ENCODE measurements around the gene MIOX. TPM values are rescaled to one million over a fixed set of nuclear protein-coding genes. Genes with fewer than 3 reads are reported as not detected.

MIOX gene
- total and polyA plus RNA-seq, 10 of the 15 experiments (the other 5 are each of a cell fraction or from before 2014, with no cell fraction given): 0.10 to 0.31 TPM; not detected in 8

DNA sequence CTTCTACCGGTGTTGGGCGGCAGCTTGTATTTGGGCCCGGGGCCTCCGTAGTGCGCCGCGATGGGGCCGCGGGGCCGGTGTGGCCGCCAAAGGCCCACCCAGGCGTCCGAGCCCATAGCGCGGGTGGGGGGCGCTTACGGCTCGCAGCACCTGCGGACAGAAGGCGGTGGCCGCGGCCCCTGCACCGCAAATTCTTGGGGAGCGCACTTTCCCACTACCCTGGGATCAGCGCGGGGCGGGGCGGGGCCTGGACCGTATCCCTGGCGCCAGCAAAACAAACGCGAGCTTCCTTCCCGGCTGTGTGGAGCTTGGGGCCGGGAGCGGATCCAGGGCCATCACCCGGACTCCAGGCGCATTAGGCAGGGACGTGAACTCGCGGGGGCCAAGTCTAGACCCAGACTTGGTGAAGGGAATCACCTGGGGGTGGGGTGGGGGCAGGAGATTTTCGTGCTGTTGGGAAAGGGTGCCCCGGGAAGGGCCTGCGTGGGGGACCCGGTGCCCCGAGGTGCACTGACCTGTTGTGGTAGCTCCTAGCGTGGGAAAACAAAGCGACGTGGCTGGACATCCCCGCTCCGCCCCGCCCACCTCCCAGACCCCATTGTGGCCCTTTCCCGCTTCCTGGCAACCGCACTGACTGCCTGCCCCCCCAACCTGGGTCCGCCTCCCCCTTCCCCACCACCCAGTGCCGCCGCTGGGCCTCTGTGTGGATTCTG, 45.5 kb downstream of the MIOX start:
- Histone ChIP-seq H3K4me2 (ENCODE audit: control insufficient read depth, insufficient read depth) (peak overlapping the region; percentile 71), H3K36me3 (ENCODE audit: control insufficient read depth in 2 of 2, insufficient read depth in 2 of 2, low read length in 1 of 2) (no peaks in the 10 kb centered on the region; a peak in 3 of 4 replicates), H3K4me3 (peak overlapping the region; percentile 78), H3K27me3 (replicated peaks in 1 of 2; ENCODE audit: control insufficient read depth in 2 of 2, insufficient read depth in 2 of 2, low read length in 1 of 2) (no peaks in the 10 kb centered on the region), H4K20me1 (ENCODE audit: control insufficient read depth, insufficient read depth) (no peaks in the 10 kb centered on the region), H3K9ac (ENCODE audit: control insufficient read depth, insufficient read depth, low read length) (peak overlapping the region; percentile 100), H3K27ac (ENCODE audit: control insufficient read depth, insufficient read depth) (peak overlapping the region; percentile 100), H3K4me1 (ENCODE audit: control insufficient read depth, insufficient read depth, low read length) (peaks cover 44% of the 10 kb centered on the region), H3K79me2 (ENCODE audit: control insufficient read depth, insufficient read depth, low read length) (peaks cover 54% of the 10 kb centered on the region), H3K9me3 (replicated peaks; ENCODE audit: control insufficient read depth, insufficient read depth, low read length) (no peaks in the 10 kb centered on the region), H2AFZ (ENCODE audit: control insufficient read depth, low read depth, low read length) (no peak overlapping the region)
- ChIA-PET RAD21 (ENCODE audit: unreplicated experiment) (interaction anchor here (0.5 to 1.8 kb wide), 6 partner anchors 9 to 89 kb away, joined by 3 to 4 read pairs (median 3); partner anchors contain the start of genes LMF2, NCAPH2 and SYCE3), CTCF (interaction anchor here (1.6 kb wide), 1 partner anchor 89 kb away, joined by 6 read pairs; no protein-coding TSS in a partner anchor), SMC1A (ENCODE audit: uncharacterized antibody, unreplicated experiment) (interaction anchor here (1.1 to 2.4 kb wide), 3 partner anchors 10 to 89 kb away, joined by 4 to 18 read pairs (median 5); partner anchors contain the start of gene NCAPH2), POLR2A (interaction anchor here (1.6 to 4.2 kb wide), 5 partner anchors 9 to 226 kb away, joined by 3 to 61 read pairs (median 8); partner anchors contain the start of genes LMF2, NCAPH2 and SYCE3)
- FAIRE-seq (no peak), DNase-seq (ENCODE audit: low read depth, low spot score) (no peak), ATAC-seq (peak; percentile 2)
- BruUV-seq (replicated peaks): TSS peak; percentile 29
- 0% methylated on average over 47 of the region's 56 CpGs for WGBS (ENCODE audit: insufficient coverage, insufficient replicate concordance, low lambda C conversion rate, missing lambda C conversion rate)
- intact Hi-C loops (cut with micrococcal nuclease; ENCODE audit: unreplicated experiment) (no loop called here), in situ Hi-C loops (cut with MboI) (loop anchor here (10.0 kb wide), 1 partner anchor 567 kb away; the partner anchor contains the start of gene PIM3)
- TF ChIP-seq TARDBP (IDR thresholded peaks at IDR 0.05; ENCODE audit: borderline replicate concordance) (no peak), SMARCA5 (IDR thresholded peaks at IDR 0.05) (no peak), ZBTB11 (CRISPR knock-in tag; IDR thresholded peaks at IDR 0.05) (0 out of 2 replicates have a peak, but pooled peaks have one; percentile 6), SP1 (IDR thresholded peaks at IDR 0.05; ENCODE audit: low read depth, low read length) (no peak), EED (IDR thresholded peaks at IDR 0.05; ENCODE audit: low read depth) (peak; percentile 52; the same call in 1 of the 2 replicates), ZNF217 (IDR thresholded peaks at IDR 0.05) (no peak), RFX5 (IDR thresholded peaks at IDR 0.05; ENCODE audit: low read depth, low read length) (no peak), POLR2AphosphoS2 (IDR thresholded peaks at IDR 0.05; ENCODE audit: low read depth, low read length) (peak; percentile 16; the same call in 1 of the 2 replicates), ZNF24 (IDR thresholded peaks at IDR 0.05) (no peak), SMAD1 (IDR thresholded peaks at IDR 0.05; ENCODE audit: low read depth, partially characterized antibody) (peak; percentile 56), BRCA1 (IDR thresholded peaks at IDR 0.05; ENCODE audit: low read depth, low read length) (no peak), POU2F2 (IDR thresholded peaks at IDR 0.05; ENCODE audit: borderline replicate concordance, low read depth, low read length) (peak; percentile 64; the same call in 2 of the 3 replicates), CHD2 (IDR thresholded peaks at IDR 0.05; ENCODE audit: borderline replicate concordance, low read depth, low read length) (0 out of 2 replicates have a peak, but pooled peaks have one; percentile 10), EGR1 (IDR thresholded peaks at IDR 0.05; ENCODE audit: borderline replicate concordance in 1 of 2, low read depth in 2 of 2, low read length in 2 of 2) (peak in 1 of 2 experiments; percentile 40; a peak in 1 of 3 replicates), IKZF2 (IDR thresholded peaks at IDR 0.05) (peak; percentile 44 to 48), CHD4 (IDR thresholded peaks at IDR 0.05) (no peak), ZNF687 (IDR thresholded peaks at IDR 0.05) (no peak; the same call in 1 of the 2 replicates)
